GM12865 (cell line): ENCODE measurements around the gene GNAO1.
A peak's percentile ranks its signal among the peaks of the same experiment; 100 is the strongest.

Source experiments
- DNase-seq: peaks from one replicate; pipeline ENCODE4 v3.0.0; 2010; ENCODE audit warnings: low read depth
- H3K4me3 ChIP-seq: 2 replicates; pipeline ENCODE4 v1.5.1; 2011; ENCODE audit warnings: mild to moderate bottlenecking, low read depth, low read length, control low read depth
- TF ChIP-seq, protein P1 (sequence below): IDR thresholded peaks from 2 replicates; pipeline ENCODE4 v1.5.1; 2011; ENCODE audit warnings: low read length, control low read depth, low read depth, inconsistent platforms; ENCODE audit not compliant: insufficient read depth; ENCODE audit errors: missing control alignments

GNAO1 gene

DNA sequence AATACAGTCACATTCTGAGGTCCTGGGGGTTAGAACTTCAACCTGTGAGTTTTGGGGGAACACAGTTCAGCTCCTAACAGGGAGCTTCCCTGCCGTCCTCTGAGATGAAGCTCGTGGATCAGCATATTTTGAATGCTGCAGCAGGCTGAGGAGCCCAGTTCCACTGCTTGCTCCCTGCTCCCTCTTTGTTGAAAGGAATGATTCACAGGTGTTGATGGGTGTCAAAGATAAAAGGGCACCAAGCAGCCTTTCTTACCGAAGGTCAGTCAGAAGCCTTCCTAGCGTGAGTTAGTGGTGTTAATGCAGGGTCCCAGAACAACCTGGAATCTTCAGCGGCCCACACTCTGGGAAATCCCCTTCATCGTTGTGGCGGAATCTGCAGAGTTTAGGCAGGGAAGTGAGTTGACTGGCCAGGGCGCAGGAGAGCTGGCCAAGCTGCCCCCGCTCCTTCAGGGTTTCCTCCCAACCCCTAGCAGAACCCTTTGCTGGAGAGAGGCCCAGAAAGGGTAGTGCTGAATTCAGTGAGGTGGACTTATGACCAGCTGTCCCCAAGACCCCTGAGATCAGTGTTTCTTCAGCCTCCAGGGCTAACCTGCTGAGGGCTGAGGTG, 114.8 kb downstream of the GNAO1 start:
- H3K4me3 ChIP-seq = no peak overlapping the region
- DNase-seq = no peak
- TF ChIP-seq, protein P1, sequence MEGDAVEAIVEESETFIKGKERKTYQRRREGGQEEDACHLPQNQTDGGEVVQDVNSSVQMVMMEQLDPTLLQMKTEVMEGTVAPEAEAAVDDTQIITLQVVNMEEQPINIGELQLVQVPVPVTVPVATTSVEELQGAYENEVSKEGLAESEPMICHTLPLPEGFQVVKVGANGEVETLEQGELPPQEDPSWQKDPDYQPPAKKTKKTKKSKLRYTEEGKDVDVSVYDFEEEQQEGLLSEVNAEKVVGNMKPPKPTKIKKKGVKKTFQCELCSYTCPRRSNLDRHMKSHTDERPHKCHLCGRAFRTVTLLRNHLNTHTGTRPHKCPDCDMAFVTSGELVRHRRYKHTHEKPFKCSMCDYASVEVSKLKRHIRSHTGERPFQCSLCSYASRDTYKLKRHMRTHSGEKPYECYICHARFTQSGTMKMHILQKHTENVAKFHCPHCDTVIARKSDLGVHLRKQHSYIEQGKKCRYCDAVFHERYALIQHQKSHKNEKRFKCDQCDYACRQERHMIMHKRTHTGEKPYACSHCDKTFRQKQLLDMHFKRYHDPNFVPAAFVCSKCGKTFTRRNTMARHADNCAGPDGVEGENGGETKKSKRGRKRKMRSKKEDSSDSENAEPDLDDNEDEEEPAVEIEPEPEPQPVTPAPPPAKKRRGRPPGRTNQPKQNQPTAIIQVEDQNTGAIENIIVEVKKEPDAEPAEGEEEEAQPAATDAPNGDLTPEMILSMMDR = no peak

DNA sequence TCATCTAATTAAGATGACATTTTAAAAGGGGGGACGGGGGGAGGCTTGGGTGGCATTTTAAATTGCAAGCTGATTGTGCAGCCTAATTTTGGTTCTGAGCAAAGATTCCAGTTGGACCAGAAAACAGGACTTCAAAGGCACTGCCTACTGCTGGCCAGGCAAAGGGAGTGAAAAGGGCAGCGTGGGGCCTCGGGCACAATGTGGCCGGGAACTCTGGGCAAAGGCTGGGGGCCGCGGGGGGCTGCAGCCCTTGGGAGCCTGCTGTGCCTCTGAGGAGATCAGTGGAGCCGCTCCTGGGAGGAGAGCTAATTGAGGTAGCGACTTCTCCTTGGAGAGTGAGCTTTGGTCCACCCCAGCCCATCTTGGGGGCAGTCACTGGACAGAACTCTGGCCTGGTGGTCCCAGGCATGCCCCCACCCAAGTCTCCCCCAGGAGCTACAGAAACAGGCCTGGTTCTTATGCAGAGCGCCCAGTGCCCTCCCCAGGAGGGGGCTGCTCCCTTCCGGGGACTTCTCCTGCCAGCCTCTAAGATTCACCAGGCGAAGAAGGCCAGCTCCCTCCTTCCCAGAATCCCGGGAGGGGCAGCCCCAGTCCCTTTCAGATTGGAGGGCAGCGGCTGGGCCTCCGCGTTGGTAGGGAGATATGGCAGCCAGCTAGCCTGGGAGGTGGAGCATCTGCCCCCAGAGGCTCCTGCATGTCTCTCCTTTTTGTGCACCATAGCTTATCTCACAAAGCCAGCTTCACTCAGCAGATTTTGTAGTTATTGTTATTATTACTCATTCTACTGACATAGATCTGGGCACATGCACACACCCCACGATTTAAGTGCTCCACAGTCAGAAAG, 115.6 kb downstream of the GNAO1 start:
- DNase-seq = no peak
- TF ChIP-seq, protein P1 = no peak

DNA sequence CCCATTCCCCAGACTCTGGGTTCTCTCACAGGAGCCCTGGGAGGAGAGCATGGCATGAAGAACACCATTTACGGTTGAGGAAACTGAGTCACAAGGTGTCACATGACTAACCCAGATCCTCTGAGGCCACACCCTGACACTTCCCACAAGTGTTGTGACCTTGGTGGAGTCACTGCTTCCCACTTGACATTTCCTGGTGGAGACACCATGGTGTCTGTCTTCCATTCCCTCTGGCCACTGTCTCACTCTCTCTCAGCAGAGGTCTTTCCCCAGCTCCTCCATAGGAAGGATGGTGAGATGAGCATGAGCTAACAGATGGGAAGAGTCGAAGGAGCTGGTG, 116.2 kb downstream of the GNAO1 start:
- TF ChIP-seq, protein P1 = no peak
- no peak overlapping the region for H3K4me3 ChIP-seq
- DNase-seq = no peak

More for the DNA sequence above, 115.6 kb downstream of the GNAO1 start:
- no peak overlapping the region for H3K4me3 ChIP-seq

DNA sequence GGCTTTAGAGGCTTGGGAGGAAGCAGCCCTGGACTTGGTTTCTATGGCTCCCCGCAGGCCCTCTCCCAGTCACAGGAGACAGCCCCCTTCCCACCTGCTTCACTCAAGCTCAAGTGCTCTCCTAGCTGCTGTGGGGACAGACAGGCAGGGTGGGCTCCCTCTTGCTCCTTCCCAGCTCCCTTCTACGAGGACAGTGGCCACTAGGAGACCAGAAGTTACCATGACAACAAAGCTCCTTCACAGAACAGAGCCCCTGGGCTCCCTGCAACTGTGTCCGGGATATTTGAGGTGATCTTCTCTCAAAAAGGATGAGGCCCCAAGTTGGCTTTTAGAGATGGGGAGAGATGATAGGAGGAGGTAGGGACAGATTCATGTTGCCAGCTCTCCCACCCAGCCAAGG, 117.7 kb downstream of the GNAO1 start:
- TF ChIP-seq, protein P1 = no peak
- no peak overlapping the region for H3K4me3 ChIP-seq
- DNase-seq = no peak

DNA sequence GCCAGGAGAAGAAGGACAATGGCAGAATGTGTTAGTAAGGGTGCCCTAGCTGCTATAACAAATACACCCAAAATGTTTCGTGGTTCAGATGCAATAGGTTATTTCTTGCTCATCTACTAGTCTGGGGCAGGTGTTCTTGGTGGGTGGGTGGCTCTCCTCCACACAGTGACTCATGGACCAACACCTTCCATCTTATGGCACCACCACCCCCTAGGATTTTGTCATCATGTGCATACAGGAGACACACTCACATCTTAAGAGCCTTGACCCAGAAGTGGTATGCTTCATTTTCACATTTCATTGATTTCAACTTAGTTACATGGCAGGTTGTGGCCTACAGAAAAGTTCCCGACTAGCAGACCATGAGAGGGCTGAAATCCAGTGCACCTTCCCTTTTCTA, 119.4 kb downstream of the GNAO1 start:
- H3K4me3 ChIP-seq = no peak overlapping the region
- TF ChIP-seq, protein P1 = no peak
- no peak for DNase-seq

DNA sequence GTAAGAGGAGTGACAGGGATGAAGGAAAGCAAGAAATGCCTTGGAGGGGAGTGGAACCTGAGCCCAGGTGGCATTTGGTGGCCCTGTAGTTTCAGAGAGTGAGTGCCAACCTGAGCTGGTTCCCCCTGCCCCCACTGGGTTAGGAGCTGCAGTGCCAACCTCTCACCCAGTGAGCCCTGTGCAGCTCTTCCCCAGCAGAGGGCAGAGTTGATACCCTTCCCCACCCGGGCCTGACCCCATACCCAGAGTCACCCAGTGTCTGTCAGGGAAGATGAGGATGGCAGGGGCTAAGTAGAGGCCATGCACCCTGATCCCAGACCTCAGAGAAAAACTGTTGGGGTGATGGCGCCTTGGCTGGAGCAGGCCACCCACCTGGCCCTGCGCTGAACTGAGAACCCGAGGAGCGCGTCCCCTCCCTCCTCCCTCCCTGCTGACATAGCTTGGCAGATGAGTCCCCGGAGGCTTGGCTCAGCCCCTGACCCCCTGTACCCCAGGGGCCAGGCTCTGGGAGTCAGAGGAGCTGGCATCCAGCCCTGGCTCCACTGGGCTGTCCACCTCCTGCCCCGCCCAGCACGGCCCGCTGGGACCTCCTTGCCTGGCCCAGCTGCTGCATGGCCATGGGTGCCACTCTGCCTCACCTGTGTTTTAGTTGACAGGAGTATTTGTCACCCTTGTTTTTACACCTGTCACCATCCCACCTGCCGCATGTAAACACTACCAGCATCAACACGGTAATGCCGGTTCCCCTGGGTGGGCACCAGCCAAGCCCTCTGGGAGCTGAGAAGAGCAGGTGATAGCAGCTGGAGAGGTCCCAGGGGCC, 120.1 kb downstream of the GNAO1 start:
- TF ChIP-seq, protein P1 = peak; percentile 19
- DNase-seq = no peak
- H3K4me3 ChIP-seq = no peak overlapping the region

DNA sequence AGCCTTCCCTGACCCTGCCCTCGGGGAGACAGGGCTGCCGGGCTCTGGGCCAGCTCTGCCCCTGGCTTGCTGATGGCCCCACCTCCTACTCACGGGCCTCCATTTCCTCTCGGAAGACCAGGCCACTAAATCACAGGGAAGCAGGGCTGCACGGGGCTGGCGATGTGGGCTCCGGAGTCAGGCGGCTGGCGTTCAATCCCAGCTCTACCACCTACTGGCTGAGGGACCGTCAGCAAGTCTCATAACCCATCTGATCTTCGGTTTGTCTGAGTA, 120.7 kb downstream of the GNAO1 start:
- DNase-seq = no peak
- TF ChIP-seq, protein P1 = no peak
- H3K4me3 ChIP-seq = no peak overlapping the region
